Measurements from ENCODE around the gene FAM110C.

FAM110C gene

GRCh38 chr2:28406-28975, 17.8 kb downstream of the FAM110C start:
- no peak for TF ChIP-seq ZFP30 (CRISPR knock-in tag; IDR thresholded peaks at IDR 0.05)
- TF ChIP-seq CREB5 (CRISPR knock-in tag; IDR thresholded peaks at IDR 0.05; ENCODE audit: low read depth): no peak
- TF ChIP-seq CSDC2 (CRISPR knock-in tag; IDR thresholded peaks at IDR 0.05): no peak
- no peak for TF ChIP-seq ZFP3 (CRISPR knock-in tag; IDR thresholded peaks at IDR 0.05)
- TF ChIP-seq TOX (CRISPR knock-in tag; IDR thresholded peaks at IDR 0.05; ENCODE audit: borderline replicate concordance): no peak
- TF ChIP-seq PPARA (CRISPR knock-in tag; IDR thresholded peaks at IDR 0.05; ENCODE audit: borderline replicate concordance): no peak
- no peak for TF ChIP-seq RARB (CRISPR knock-in tag; IDR thresholded peaks at IDR 0.05)
- no peak for TF ChIP-seq GLIS3 (CRISPR knock-in tag; IDR thresholded peaks at IDR 0.05)
- no peak for TF ChIP-seq OSR1 (CRISPR knock-in tag; IDR thresholded peaks at IDR 0.05)
- TF ChIP-seq CSRNP3 (CRISPR knock-in tag; IDR thresholded peaks at IDR 0.05): no peak
- no peak for TF ChIP-seq ESRRG (CRISPR knock-in tag; IDR thresholded peaks at IDR 0.05)
- no peak for TF ChIP-seq SNAI2 (CRISPR knock-in tag; IDR thresholded peaks at IDR 0.05)
- no peak for TF ChIP-seq POU6F1 (CRISPR knock-in tag; IDR thresholded peaks at IDR 0.05; ENCODE audit: borderline replicate concordance, low read depth)
- TF ChIP-seq ISL1 (CRISPR knock-in tag; IDR thresholded peaks at IDR 0.05): no peak
- no peak for TF ChIP-seq ZNF8 (CRISPR knock-in tag; IDR thresholded peaks at IDR 0.05)
- no peak for TF ChIP-seq ZC3H10 (CRISPR knock-in tag; IDR thresholded peaks at IDR 0.05)
- TF ChIP-seq ZNF70 (CRISPR knock-in tag; IDR thresholded peaks at IDR 0.05): no peak
- TF ChIP-seq BACH2 (CRISPR knock-in tag; IDR thresholded peaks at IDR 0.05; ENCODE audit: borderline replicate concordance): no peak
- TF ChIP-seq TSHZ2 (CRISPR knock-in tag; IDR thresholded peaks at IDR 0.05): no peak
- no peak for TF ChIP-seq ZNF565 (CRISPR knock-in tag; conservative IDR thresholded peaks at IDR 0.05; ENCODE audit: low read depth)
- ATAC-seq: no peak

- no peak for ATAC-seq
- TF ChIP-seq CSRNP3 (CRISPR knock-in tag; IDR thresholded peaks at IDR 0.05): no peak
- TF ChIP-seq ZNF70 (CRISPR knock-in tag; IDR thresholded peaks at IDR 0.05): no peak
- no peak for TF ChIP-seq POU6F1 (CRISPR knock-in tag; IDR thresholded peaks at IDR 0.05; ENCODE audit: borderline replicate concordance, low read depth)
- TF ChIP-seq ZNF565 (CRISPR knock-in tag; conservative IDR thresholded peaks at IDR 0.05; ENCODE audit: low read depth): no peak
- TF ChIP-seq ZC3H10 (CRISPR knock-in tag; IDR thresholded peaks at IDR 0.05): no peak
- no peak for TF ChIP-seq ZNF8 (CRISPR knock-in tag; IDR thresholded peaks at IDR 0.05)
- TF ChIP-seq PATZ1 (CRISPR knock-in tag; IDR thresholded peaks at IDR 0.05; ENCODE audit: borderline replicate concordance): no peak
- no peak for TF ChIP-seq ZFP3 (CRISPR knock-in tag; IDR thresholded peaks at IDR 0.05)
- TF ChIP-seq TOX (CRISPR knock-in tag; IDR thresholded peaks at IDR 0.05; ENCODE audit: borderline replicate concordance): no peak
- no peak for TF ChIP-seq ISL1 (CRISPR knock-in tag; IDR thresholded peaks at IDR 0.05)
Measured at GRCh38 chr2:26891-27290, 19.4 kb downstream of the FAM110C start.

All from SK-N-SH treated with all-trans-retinoic acid at 6 μM for 48 hours (cell line).